HCT116 (cell line): ENCODE results near the gene USP7.

ENCODE experiments used
- ATF3 ChIP-seq: IDR thresholded peaks from 2 replicates; pipeline ENCODE4 v1.6.1; 2012
- CBX3 ChIP-seq: IDR thresholded peaks from 2 replicates; pipeline ENCODE4 v1.6.1; 2012; ENCODE audit warnings: low read depth
- CTCF ChIP-seq, 3 experiments: fragments of 200-600 bp in 1 of 3; sonication (generic) in 1 of 3; IDR thresholded peaks in 2 of 3; conservative IDR thresholded peaks in 1 of 3; 2 replicates each; pipeline ENCODE4 v1.5.1; 2012 to 2017; ENCODE audit warnings: low read depth in 2 of 3, low read length in 2 of 3, antibody characterized with exemption in 1 of 3, borderline replicate concordance in 1 of 3, control low read depth in 1 of 3, mild to moderate bottlenecking in 1 of 3, mixed read lengths in 1 of 3, mixed run types in 1 of 3, moderate library complexity in 1 of 3; ENCODE audit not compliant: insufficient read depth in 1 of 3
- ELF1 ChIP-seq: IDR thresholded peaks from 2 replicates; pipeline ENCODE4 v1.6.1; 2012; ENCODE audit warnings: low read depth, borderline replicate concordance
- EZH2 ChIP-seq: fragments of 200-600 bp; sonication (generic); IDR thresholded peaks from 2 replicates; pipeline ENCODE4 v1.6.1; 2017; ENCODE audit warnings: antibody characterized with exemption, mixed run types
- EZH2phosphoT487 ChIP-seq: fragments of 200-600 bp; IDR thresholded peaks from 2 replicates; pipeline ENCODE4 v1.6.1; 2018; ENCODE audit warnings: antibody characterized with exemption, borderline replicate concordance
- POLR2A ChIP-seq: IDR thresholded peaks from 2 replicates; pipeline ENCODE4 v1.7.0; 2011; ENCODE audit warnings: borderline replicate concordance; ENCODE audit not compliant: insufficient read depth, insufficient read length; ENCODE audit errors: extremely low read depth
- POLR2AphosphoS5 ChIP-seq: IDR thresholded peaks from 2 replicates; pipeline ENCODE4 v1.6.1; 2011; ENCODE audit warnings: mild to moderate bottlenecking, low read depth, low read length, moderate library complexity
- RAD21 ChIP-seq: IDR thresholded peaks from 2 replicates; pipeline ENCODE4 v1.6.1; 2012; ENCODE audit warnings: low read depth, mild to moderate bottlenecking
- SIN3A ChIP-seq: IDR thresholded peaks from 2 replicates; pipeline ENCODE4 v1.6.1; 2012; ENCODE audit warnings: low read depth
- TCF7L2 ChIP-seq: IDR thresholded peaks from 2 replicates; pipeline ENCODE4 v1.7.0; 2011; ENCODE audit warnings: borderline replicate concordance, inconsistent platforms; ENCODE audit not compliant: insufficient read depth, insufficient read length; ENCODE audit errors: extremely low read depth
- YY1 ChIP-seq: IDR thresholded peaks from 2 replicates; pipeline ENCODE4 v1.6.1; 2011; ENCODE audit warnings: low read length, low read depth, moderate library complexity, mild to moderate bottlenecking; ENCODE audit not compliant: insufficient replicate concordance; ENCODE audit errors: extremely low read depth
- ZFX ChIP-seq: fragments of 450-650 bp; IDR thresholded peaks from 2 replicates; pipeline ENCODE4 v1.6.1; 2017

GRCh38 chr16:8866118-8866883, 97.4 kb downstream of the USP7 start:
- TF ChIP-seq CTCF (IDR thresholded peaks at IDR 0.05 in 2 of 3, conservative IDR thresholded peaks at IDR 0.05 in 1 of 3; ENCODE audit: borderline replicate concordance in 1 of 3, insufficient read depth in 1 of 3, low read depth in 2 of 3, low read length in 2 of 3): no peak
- no peak for TF ChIP-seq TCF7L2
- TF ChIP-seq ELF1: no peak
- TF ChIP-seq SIN3A: no peak
- no peak for TF ChIP-seq CBX3
- TF ChIP-seq EZH2phosphoT487: no peak
- no peak for TF ChIP-seq YY1
- no peak for TF ChIP-seq POLR2A
- TF ChIP-seq RAD21: no peak
- TF ChIP-seq ATF3: no peak
- no peak for TF ChIP-seq ZFX
- no peak for TF ChIP-seq EZH2
- TF ChIP-seq POLR2AphosphoS5: no peak
